ENCODE results near the gene CAV1.

CAV1 gene

DNA sequence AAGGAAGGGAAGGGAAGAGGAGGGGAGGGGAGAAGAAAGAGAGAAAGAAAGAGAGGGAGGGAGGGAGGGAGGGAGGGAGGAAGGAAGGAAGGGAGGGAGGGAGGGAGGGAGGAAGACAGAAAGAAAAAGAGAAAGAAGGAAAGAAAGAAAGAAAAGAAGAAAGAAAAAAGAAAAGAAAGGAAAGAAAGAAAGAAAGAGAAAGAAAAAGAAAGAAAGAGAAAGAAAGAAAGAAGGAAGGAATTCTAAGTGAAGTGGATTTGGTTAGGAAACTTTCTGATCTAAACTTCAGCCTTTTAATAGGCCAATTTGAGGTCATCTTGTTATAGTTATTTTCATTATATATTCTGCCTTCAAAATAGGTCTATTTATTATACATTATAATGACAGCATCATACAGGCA is 21.0 kb upstream of the CAV1 start:
- no peak for DNase-seq (ENCODE audit: low read depth, low spot score)

DNA sequence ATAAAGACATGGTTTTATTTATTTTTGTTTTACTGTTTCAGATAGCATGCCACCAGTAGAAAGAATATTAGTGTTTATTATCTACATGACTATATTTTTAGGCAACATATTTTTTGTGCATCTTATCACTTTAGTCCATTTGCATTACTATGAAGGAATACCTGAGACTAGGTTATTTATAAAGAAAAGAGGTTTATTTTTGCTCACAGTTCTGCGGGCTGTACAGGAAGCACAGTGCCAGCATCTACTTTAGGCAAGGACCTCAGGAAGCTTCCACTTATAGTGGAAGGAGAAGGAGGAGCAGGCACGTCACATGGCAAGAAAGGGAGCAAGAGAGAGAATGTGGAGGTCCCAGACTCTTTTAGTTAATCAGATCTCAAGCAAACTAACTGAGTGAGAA is 19.6 kb upstream of the CAV1 start:
- DNase-seq (ENCODE audit: low read depth, low spot score) = no peak

- no peak for DNase-seq (ENCODE audit: low read depth, low spot score)
These were observed 19.0 kb upstream of the CAV1 start for GRCh38 chr7:116505823-116506222.

GRCh38 chr7:116509982-116510579 is 14.8 kb upstream of the CAV1 start:
- DNase-seq (ENCODE audit: low read depth, low spot score) = no peak

GRCh38 chr7:116510795-116511194 is 14.0 kb upstream of the CAV1 start:
- no peak for DNase-seq (ENCODE audit: low read depth, low spot score)

- no peak for DNase-seq (ENCODE audit: low read depth, low spot score)
These were observed 13.0 kb upstream of the CAV1 start for GRCh38 chr7:116511552-116512519.

GRCh38 chr7:116512520-116513188 is 12.2 kb upstream of the CAV1 start:
- DNase-seq (ENCODE audit: low read depth, low spot score) = no peak

- DNase-seq (ENCODE audit: low read depth, low spot score) = no peak
These were observed 9.3 kb upstream of the CAV1 start for GRCh38 chr7:116515584-116515983.

GRCh38 chr7:116516324-116516723 is 8.5 kb upstream of the CAV1 start:
- no peak for DNase-seq (ENCODE audit: low read depth, low spot score)

GRCh38 chr7:116517626-116518025 is 7.2 kb upstream of the CAV1 start:
- DNase-seq (ENCODE audit: low read depth, low spot score) = no peak

GRCh38 chr7:116518961-116519360 is 5.9 kb upstream of the CAV1 start:
- no peak for DNase-seq (ENCODE audit: low read depth, low spot score)

DNA sequence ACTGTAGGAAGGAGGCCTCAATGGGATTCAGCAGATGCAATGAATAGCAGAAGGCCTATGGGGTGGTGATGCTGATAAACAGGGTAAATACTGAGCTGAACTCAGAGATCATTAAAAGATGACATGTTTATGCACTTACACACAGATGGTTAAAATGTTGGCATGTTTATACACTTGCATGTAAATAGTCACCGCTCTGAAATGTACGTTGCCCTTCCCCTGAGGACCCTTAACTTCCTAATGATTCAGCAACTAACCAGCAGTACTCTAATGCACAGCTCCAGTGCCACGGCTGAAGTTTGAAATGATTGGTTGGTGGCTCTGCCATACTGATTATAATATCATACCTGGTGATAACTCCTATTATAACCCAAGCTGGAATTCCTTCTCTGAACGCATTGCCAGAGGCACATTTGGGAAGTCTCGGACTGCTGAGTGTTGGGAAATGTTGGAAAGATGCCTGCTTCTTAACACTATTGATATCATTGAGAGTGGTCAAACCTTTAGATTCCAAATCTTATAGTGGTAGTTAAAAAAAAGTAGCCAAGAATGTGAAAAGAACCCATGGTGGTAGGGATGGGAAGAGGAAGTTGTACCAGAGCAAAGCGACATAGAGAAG is 3.7 kb upstream of the CAV1 start:
- DNase-seq (ENCODE audit: low read depth, low spot score) = no peak

- DNase-seq (ENCODE audit: low read depth, low spot score) = peak; percentile 80
These were observed 2.6 kb upstream of the CAV1 start for GRCh38 chr7:116522247-116522646.

DNA sequence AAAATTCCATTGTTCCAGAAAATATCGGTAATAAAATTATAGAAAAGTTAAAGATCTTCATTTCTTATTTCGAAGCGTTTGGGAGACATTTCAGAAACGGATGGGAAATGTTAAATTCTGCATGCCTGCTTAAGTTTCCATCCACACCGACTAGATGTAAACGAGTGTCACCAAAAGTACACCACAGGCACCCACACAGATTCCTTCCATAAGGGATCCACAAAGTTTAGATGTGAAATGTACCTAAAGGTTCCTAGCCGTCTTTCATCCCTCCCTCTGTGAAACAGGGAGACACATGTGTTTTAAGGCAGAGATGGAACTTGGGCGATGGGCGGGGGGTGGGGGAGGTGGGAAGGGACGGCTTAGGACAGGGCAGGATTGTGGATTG is 621 bp upstream of the CAV1 start:
- DNase-seq (ENCODE audit: low read depth, low spot score) = no peak

GRCh38 chr7:116525298-116525912 is 569 bp downstream of the CAV1 start:
- no peak for DNase-seq (ENCODE audit: low read depth, low spot score)

DNA sequence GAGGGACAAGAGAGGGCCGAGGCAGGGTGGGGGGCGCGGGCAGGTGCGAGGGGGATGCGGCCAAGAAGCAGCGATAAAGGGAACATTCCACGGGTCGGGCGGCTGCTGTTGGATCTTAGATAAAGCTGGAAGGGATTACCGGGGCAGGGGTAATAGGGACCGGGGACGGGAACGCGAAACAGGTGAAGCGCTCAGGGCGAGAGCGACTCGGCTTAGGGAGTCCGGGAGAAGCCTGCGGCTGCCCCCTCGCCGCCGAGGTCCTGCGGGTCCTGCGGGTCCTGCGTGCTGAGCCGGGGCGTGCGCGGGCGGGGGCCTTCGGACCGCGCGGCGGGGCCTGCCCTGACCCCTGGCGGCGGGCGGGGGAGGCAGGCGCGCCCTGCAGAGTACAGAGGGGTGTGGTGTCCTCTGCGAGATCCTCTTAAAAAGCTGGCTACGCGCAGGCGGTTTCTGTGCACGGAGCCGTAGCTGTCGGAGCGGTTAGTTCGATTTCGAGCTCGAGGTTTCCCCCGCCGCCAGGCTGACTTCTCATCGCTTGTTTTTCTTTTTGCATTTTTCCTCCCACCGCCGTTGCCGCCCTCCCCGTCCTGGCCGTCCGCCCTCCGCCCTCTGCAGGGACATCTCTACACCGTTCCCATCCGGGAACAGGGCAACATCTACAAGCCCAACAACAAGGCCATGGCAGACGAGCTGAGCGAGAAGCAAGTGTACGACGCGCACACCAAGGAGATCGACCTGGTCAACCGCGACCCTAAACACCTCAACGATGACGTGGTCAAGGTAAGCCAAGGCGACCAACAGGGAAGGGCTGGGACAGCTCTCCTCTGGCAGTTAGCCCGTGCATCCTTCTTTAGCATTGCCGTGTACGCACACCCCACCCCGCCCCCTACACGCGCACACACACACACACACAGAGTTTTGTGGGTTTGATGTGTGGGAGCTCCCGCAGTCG is 1.4 kb downstream of the CAV1 start:
- DNase-seq (ENCODE audit: low read depth, low spot score) = peak; percentile 60

GRCh38 chr7:116526897-116527296 is 2.1 kb downstream of the CAV1 start:
- DNase-seq (ENCODE audit: low read depth, low spot score) = no peak

- no peak for DNase-seq (ENCODE audit: low read depth, low spot score)
These were observed 2.7 kb downstream of the CAV1 start for GRCh38 chr7:116527521-116527920.

DNA sequence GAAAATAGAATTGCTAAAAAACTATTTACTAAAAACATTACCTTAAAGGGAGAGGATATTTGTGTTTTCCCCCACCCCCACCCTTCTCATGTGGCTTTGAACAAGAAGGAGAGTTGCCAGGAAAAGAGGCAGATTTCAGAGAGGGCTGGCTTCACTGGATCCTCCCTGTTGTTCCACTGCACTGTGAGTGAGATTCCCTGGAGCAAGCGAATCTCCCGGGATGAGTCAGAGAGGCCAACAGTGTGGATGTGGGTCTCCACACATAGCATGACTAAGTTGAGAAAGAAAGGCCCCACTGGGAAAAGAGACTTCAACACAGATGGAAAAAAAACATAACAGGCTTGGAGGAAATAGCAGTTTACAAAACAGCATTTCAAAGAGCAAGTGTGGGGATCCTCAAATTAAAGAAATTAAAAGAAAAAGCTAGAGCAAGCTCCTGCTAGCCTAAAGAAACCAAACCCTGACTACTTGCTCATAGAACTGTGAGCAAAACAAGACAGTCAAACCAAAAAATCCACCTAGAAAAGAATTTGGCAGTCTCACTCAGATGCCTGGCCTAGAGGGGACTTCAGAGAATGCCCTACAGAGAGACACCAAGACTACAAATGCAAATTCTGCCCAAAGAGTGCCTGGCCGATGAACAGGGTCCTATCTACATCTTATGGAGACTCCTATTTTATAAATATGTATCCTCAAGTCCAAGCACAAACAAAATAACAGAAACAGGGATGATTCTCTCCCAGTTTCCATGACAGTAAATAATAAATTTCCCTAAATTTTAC is 3.4 kb downstream of the CAV1 start:
- DNase-seq (ENCODE audit: low read depth, low spot score) = peak; percentile 86

- no peak for DNase-seq (ENCODE audit: low read depth, low spot score)
These were observed 4.4 kb downstream of the CAV1 start for GRCh38 chr7:116529250-116529649.

Data from smooth muscle cell of the brain vasculature (primary cell).